Cardiac muscle cell (in vitro differentiated cells and primary cell): ENCODE results near the gene FNDC3B. TPM values are rescaled to one million over a fixed set of nuclear protein-coding genes. Genes with fewer than 3 reads are reported as not detected.

ENCODE experiments used
- DNase-seq, 2 donors: peaks; one replicate each; pipeline versions ENCODE4 v3.0.0 to v3.0.0-alpha.2; 2010 to 2017; ENCODE audit warnings: low read depth in 1 of 2, low spot score in 1 of 2
- H3K27ac ChIP-seq: fragments of 200-600 bp; sonication (generic); 2 replicates; pipeline ENCODE4 v1.5.1; 2016
- H3K27me3 ChIP-seq: fragments of 200-600 bp; sonication (generic); 2 replicates; pipeline ENCODE4 v1.6.0; 2016; ENCODE audit warnings: control low read depth
- H3K36me3 ChIP-seq: fragments of 200-600 bp; sonication (generic); 2 replicates; pipeline ENCODE4 v1.5.1; 2016; ENCODE audit warnings: control low read depth
- H3K4me1 ChIP-seq: fragments of 200-600 bp; sonication (generic); 2 replicates; pipeline ENCODE4 v1.8.1; 2017; ENCODE audit warnings: low read depth, mild to moderate bottlenecking, mixed run types
- H3K4me3 ChIP-seq: fragments of 200-600 bp; sonication (generic); 2 replicates; pipeline ENCODE4 v1.5.1; 2016; ENCODE audit warnings: mild to moderate bottlenecking
- H3K9me3 ChIP-seq: fragments of 200-600 bp; sonication (generic); 2 replicates; pipeline ENCODE4 v1.5.1; 2017; ENCODE audit warnings: low read depth, mild to moderate bottlenecking, control low read depth
- CTCF ChIP-seq: IDR thresholded peaks from 2 replicates; pipeline ENCODE4 v1.5.1; 2012; ENCODE audit warnings: low read depth, mild to moderate bottlenecking, low read length
- polyA plus RNA-seq: library from polyadenylated mRNA; unstranded; fragments of >200 nt; fragmentation: Nextera tagmentation; extraction: Ambion mirVana; gene quantifications from 2 replicates; pipeline ENCODE4 v1.2.1, GENCODE V29; 2016
- total RNA-seq: library from RNA; depleted of rRNA; stranded (reverse); fragments of >200 nt; gene quantifications from 2 replicates; pipeline ENCODE4 v1.2.3, GENCODE V29; 2016

The FNDC3B gene
- total and polyA plus RNA-seq, 2 experiments from 2014 or later = 55.2 to 62.3 TPM

- Histone ChIP-seq H3K4me1 (no peaks in the 10 kb centered on the region), H3K9me3 (no peaks in the 10 kb centered on the region), H3K27ac (no peak overlapping the region), H3K4me3 (no peak overlapping the region), H3K36me3 (peaks cover 28% of the 10 kb centered on the region), H3K27me3 (no peaks in the 10 kb centered on the region)
- no peak for TF ChIP-seq CTCF
- DNase-seq = no peak
Measured at GRCh38 chr3:172369590-172370259, 330.3 kb downstream of the FNDC3B start.

- DNase-seq = no peak
- no peaks in the 10 kb centered on the region for H3K9me3 ChIP-seq
- no peak overlapping the region for H3K27ac ChIP-seq
- no peak for TF ChIP-seq CTCF
- H3K27me3 ChIP-seq = no peaks in the 10 kb centered on the region
- H3K36me3 ChIP-seq = peaks cover 25% of the 10 kb centered on the region
- no peak overlapping the region for H3K4me3 ChIP-seq
- H3K4me1 ChIP-seq = no peaks in the 10 kb centered on the region
Measured at GRCh38 chr3:172370419-172370818, 331.0 kb downstream of the FNDC3B start.

GRCh38 chr3:172371544-172371943 lies 332.2 kb downstream of the FNDC3B start:
- Histone ChIP-seq H3K27ac (no peak overlapping the region), H3K9me3 (no peaks in the 10 kb centered on the region), H3K36me3 (peaks cover 14% of the 10 kb centered on the region), H3K4me3 (no peak overlapping the region), H3K4me1 (no peaks in the 10 kb centered on the region), H3K27me3 (no peaks in the 10 kb centered on the region)
- DNase-seq = no peak
- TF ChIP-seq CTCF = no peak

- TF ChIP-seq CTCF = no peak
- no peak for DNase-seq
- H3K9me3 ChIP-seq = no peaks in the 10 kb centered on the region
- peaks cover 14% of the 10 kb centered on the region for H3K36me3 ChIP-seq
- H3K4me1 ChIP-seq = no peaks in the 10 kb centered on the region
- H3K27me3 ChIP-seq = no peaks in the 10 kb centered on the region
- H3K4me3 ChIP-seq = no peak overlapping the region
- no peak overlapping the region for H3K27ac ChIP-seq
Measured at GRCh38 chr3:172372895-172373294, 333.5 kb downstream of the FNDC3B start.

GRCh38 chr3:172373912-172374311 lies 334.5 kb downstream of the FNDC3B start:
- Histone ChIP-seq H3K4me1 (no peaks in the 10 kb centered on the region), H3K36me3 (peaks cover 24% of the 10 kb centered on the region), H3K27me3 (no peaks in the 10 kb centered on the region), H3K4me3 (no peak overlapping the region), H3K9me3 (no peaks in the 10 kb centered on the region), H3K27ac (no peak overlapping the region)
- no peak for TF ChIP-seq CTCF
- no peak for DNase-seq
